ENCODE measurements around the gene GUCY1B1.

GRCh38 chr4:155807021-155807420 lies 48.2 kb downstream of the GUCY1B1 start:
- TF ChIP-seq, protein P1, sequence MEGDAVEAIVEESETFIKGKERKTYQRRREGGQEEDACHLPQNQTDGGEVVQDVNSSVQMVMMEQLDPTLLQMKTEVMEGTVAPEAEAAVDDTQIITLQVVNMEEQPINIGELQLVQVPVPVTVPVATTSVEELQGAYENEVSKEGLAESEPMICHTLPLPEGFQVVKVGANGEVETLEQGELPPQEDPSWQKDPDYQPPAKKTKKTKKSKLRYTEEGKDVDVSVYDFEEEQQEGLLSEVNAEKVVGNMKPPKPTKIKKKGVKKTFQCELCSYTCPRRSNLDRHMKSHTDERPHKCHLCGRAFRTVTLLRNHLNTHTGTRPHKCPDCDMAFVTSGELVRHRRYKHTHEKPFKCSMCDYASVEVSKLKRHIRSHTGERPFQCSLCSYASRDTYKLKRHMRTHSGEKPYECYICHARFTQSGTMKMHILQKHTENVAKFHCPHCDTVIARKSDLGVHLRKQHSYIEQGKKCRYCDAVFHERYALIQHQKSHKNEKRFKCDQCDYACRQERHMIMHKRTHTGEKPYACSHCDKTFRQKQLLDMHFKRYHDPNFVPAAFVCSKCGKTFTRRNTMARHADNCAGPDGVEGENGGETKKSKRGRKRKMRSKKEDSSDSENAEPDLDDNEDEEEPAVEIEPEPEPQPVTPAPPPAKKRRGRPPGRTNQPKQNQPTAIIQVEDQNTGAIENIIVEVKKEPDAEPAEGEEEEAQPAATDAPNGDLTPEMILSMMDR (IDR thresholded peaks at IDR 0.05; ENCODE audit: low read depth, low read length) = no peak
- no peak for TF ChIP-seq POLR2A (IDR thresholded peaks at IDR 0.05; ENCODE audit: extremely low read depth, insufficient read length)
